Measurements from ENCODE around the gene SLC44A5. TPM values are rescaled to one million over a fixed set of nuclear protein-coding genes. Genes with fewer than 3 reads are reported as not detected.

SLC44A5 gene
- total RNA-seq, 1 donor from 2014 or later = 4.1 TPM

DNA sequence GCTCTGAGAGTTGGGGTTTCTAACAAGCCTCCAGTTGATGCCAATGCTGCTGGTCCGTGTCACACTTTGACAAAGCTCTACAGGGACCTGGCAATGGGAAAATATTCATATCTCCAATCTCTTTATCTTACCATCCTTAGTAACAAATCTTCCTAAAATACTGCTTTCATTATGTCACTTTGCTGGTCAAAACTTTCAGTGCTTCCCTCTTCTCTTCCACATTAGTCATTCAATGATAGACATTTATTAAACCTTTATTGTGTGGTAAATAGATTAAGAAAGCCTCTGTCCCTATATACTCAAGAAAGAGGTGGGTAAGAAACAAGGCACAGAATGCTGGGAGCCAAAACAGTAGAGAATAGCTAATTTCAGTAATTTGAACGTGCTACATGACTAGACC is 79.3 kb downstream of the SLC44A5 start:
- no peaks in the 10 kb centered on the region for H3K9me3 Mint-ChIP-seq
- no peaks in the 10 kb centered on the region for H3K36me3 Mint-ChIP-seq
- H3K4me1 Mint-ChIP-seq = peaks cover 2% of the 10 kb centered on the region
- TF ChIP-seq CTCF (IDR thresholded peaks at IDR 0.05; ENCODE audit: unreplicated experiment) = no peak
- no peak for DNase-seq (ENCODE audit: low spot score in 2 of 2, unreplicated experiment in 2 of 2)
- no peaks in the 10 kb centered on the region for H3K27me3 Mint-ChIP-seq (ENCODE audit: low read depth)
- H3K27ac Mint-ChIP-seq = no peak overlapping the region
- H3K4me3 Mint-ChIP-seq = no peak overlapping the region

- H3K27me3 Mint-ChIP-seq (ENCODE audit: low read depth) = no peaks in the 10 kb centered on the region
- no peak for DNase-seq (ENCODE audit: low spot score in 2 of 2, unreplicated experiment in 2 of 2)
- no peak overlapping the region for H3K4me3 Mint-ChIP-seq
- H3K36me3 Mint-ChIP-seq = no peaks in the 10 kb centered on the region
- no peaks in the 10 kb centered on the region for H3K9me3 Mint-ChIP-seq
- H3K4me1 Mint-ChIP-seq = peaks cover 2% of the 10 kb centered on the region
- TF ChIP-seq CTCF (IDR thresholded peaks at IDR 0.05; ENCODE audit: unreplicated experiment) = no peak
- H3K27ac Mint-ChIP-seq = no peak overlapping the region
Observed at GRCh38 chr1:75529488-75529887, 81.4 kb downstream of the SLC44A5 start.

- Mint-ChIP-seq H3K27ac (no peak overlapping the region), H3K4me1 (peaks cover 2% of the 10 kb centered on the region), H3K27me3 (ENCODE audit: low read depth) (no peaks in the 10 kb centered on the region), H3K36me3 (no peaks in the 10 kb centered on the region), H3K9me3 (no peaks in the 10 kb centered on the region), H3K4me3 (no peak overlapping the region)
- no peak for DNase-seq (ENCODE audit: low spot score in 2 of 2, unreplicated experiment in 2 of 2)
- TF ChIP-seq CTCF (IDR thresholded peaks at IDR 0.05; ENCODE audit: unreplicated experiment) = no peak
Observed at GRCh38 chr1:75528001-75528400, 82.9 kb downstream of the SLC44A5 start.

- no peak overlapping the region for H3K27ac Mint-ChIP-seq
- H3K27me3 Mint-ChIP-seq (ENCODE audit: low read depth) = no peaks in the 10 kb centered on the region
- H3K36me3 Mint-ChIP-seq = no peaks in the 10 kb centered on the region
- DNase-seq (ENCODE audit: low spot score in 2 of 2, unreplicated experiment in 2 of 2) = no peak
- H3K4me1 Mint-ChIP-seq = peaks cover 3% of the 10 kb centered on the region
- H3K9me3 Mint-ChIP-seq = no peaks in the 10 kb centered on the region
- TF ChIP-seq CTCF (IDR thresholded peaks at IDR 0.05; ENCODE audit: unreplicated experiment) = no peak
- H3K4me3 Mint-ChIP-seq = no peak overlapping the region
Observed at GRCh38 chr1:75522389-75522788, 88.5 kb downstream of the SLC44A5 start.

DNA sequence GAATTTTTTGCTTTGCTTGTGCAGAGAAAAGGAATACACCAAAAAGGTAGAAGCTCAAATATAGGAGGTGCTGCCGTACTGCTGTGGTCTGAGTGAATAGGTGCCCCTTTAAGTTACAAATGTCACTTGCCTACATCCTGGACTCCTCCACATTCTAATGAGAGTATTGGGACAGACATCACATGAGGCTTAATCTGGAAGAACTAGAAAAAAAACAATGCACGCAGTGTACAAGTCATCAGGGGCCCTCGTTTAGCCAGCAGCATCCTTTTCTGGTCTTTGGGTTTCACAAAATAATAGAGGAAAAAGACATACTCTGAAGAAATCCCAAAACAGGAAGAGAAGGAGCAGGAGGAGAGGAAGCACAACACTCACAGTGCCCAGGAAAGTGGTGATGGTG is 89.3 kb downstream of the SLC44A5 start:
- no peak overlapping the region for H3K27ac Mint-ChIP-seq
- no peak overlapping the region for H3K4me3 Mint-ChIP-seq
- no peaks in the 10 kb centered on the region for H3K9me3 Mint-ChIP-seq
- no peak for TF ChIP-seq CTCF (IDR thresholded peaks at IDR 0.05; ENCODE audit: unreplicated experiment)
- H3K4me1 Mint-ChIP-seq = peaks cover 3% of the 10 kb centered on the region
- DNase-seq (ENCODE audit: low spot score in 2 of 2, unreplicated experiment in 2 of 2) = no peak
- no peaks in the 10 kb centered on the region for H3K36me3 Mint-ChIP-seq
- H3K27me3 Mint-ChIP-seq (ENCODE audit: low read depth) = no peaks in the 10 kb centered on the region

DNA sequence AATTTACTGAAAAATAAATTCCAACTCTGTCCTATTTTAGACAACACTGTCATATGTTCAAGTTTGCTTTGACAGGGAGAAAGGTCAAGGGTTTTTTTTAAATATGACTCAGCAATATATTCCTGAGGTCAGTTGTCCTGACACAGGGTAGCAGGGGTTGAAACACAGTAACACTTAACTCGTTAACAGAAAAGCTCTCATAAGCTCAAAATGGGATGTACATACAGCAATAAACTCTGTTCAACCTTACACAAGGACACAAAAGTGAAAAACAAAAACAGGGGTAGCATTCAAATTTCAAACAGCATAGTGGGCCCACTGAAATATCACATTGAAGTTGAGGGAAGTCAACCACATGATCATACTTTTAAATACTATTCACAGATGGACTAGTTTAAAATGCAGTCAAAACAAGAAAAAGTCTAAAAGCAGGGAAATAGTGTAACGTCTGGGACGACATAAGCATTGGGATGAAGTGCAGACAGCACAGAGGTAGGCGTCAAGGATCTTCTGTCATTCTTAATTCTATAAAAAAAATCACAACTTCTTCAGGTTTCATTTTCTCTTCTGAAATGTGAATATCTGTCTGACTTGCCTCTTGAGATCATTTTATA is 89.9 kb downstream of the SLC44A5 start:
- no peaks in the 10 kb centered on the region for H3K27me3 Mint-ChIP-seq (ENCODE audit: low read depth)
- DNase-seq (ENCODE audit: low spot score in 2 of 2, unreplicated experiment in 2 of 2) = no peak
- H3K27ac Mint-ChIP-seq = no peak overlapping the region
- no peaks in the 10 kb centered on the region for H3K9me3 Mint-ChIP-seq
- no peak for TF ChIP-seq CTCF (IDR thresholded peaks at IDR 0.05; ENCODE audit: unreplicated experiment)
- H3K36me3 Mint-ChIP-seq = no peaks in the 10 kb centered on the region
- H3K4me1 Mint-ChIP-seq = peaks cover 3% of the 10 kb centered on the region
- no peak overlapping the region for H3K4me3 Mint-ChIP-seq
